GM21423 (cell line): ENCODE results near the gene EXOC1.
A peak's percentile ranks its signal among the peaks of the same experiment; 100 is the strongest.

ENCODE experiments used
- ATAC-seq: cut with Tn5 transposase; IDR thresholded peaks from one replicate; pipeline ENCODE4 v1.9.1; 2021; ENCODE audit warnings: mild to moderate bottlenecking, moderate library complexity; ENCODE audit not compliant: unreplicated experiment

EXOC1 gene

GRCh38 chr4:55947912-55948725 is 94.7 kb downstream of the EXOC1 start:
- ATAC-seq, result no peak

- peak; percentile 77 for ATAC-seq
These were observed 95.5 kb downstream of the EXOC1 start, which contains the start of gene CEP135 for GRCh38 chr4:55948726-55949481. Gene CEP135 (plus strand): TSS chr4:55948945. CDS start chr4:55952131, 3,186 bp downstream.

- ATAC-seq, result no peak
These were observed 96.0 kb downstream of the EXOC1 start for GRCh38 chr4:55949482-55949802.

- no peak for ATAC-seq
These were observed 97.9 kb downstream of the EXOC1 start for GRCh38 chr4:55951191-55951922.
